ENCODE data around the gene EIF2B2. TPM values are rescaled to one million over a fixed set of nuclear protein-coding genes. Genes with fewer than 3 reads are reported as not detected.
A peak's percentile ranks its signal among the peaks of the same experiment; 100 is the strongest.

The EIF2B2 gene
- total and polyA plus RNA-seq, 2 of the 13 experiments (the other 11 are each of a cell fraction or from before 2014, with no cell fraction given): 54.4 to 78.6 TPM

- TF ChIP-seq CHD2 (IDR thresholded peaks at IDR 0.05; ENCODE audit: low read depth, low read length): no peak
- TF ChIP-seq RAD21 (CRISPR knock-in tag; IDR thresholded peaks at IDR 0.05): no peak
- peak; percentile 54; the same call in 1 of the 2 replicates for TF ChIP-seq ZBTB20 (CRISPR knock-in tag; IDR thresholded peaks at IDR 0.05; ENCODE audit: borderline replicate concordance, low read depth)
- no peak for TF ChIP-seq ZNF724P (CRISPR knock-in tag; IDR thresholded peaks at IDR 0.05; ENCODE audit: borderline replicate concordance)
- TF ChIP-seq NFIC (IDR thresholded peaks at IDR 0.05; ENCODE audit: low read length): no peak
- TF ChIP-seq, protein P1, sequence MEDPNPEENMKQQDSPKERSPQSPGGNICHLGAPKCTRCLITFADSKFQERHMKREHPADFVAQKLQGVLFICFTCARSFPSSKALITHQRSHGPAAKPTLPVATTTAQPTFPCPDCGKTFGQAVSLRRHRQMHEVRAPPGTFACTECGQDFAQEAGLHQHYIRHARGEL (CRISPR knock-in tag; IDR thresholded peaks at IDR 0.05): no peak
- no peak for TF ChIP-seq ZNF264 (CRISPR knock-in tag; IDR thresholded peaks at IDR 0.05)
- TF ChIP-seq NR2F6 (IDR thresholded peaks at IDR 0.05): no peak
- peak; percentile 10; the same call in 1 of the 2 replicates for TF ChIP-seq NR2F6 (CRISPR knock-in tag; IDR thresholded peaks at IDR 0.05)
- peak; percentile 39; the same call in 1 of the 2 replicates for TF ChIP-seq GMEB1 (CRISPR knock-in tag; IDR thresholded peaks at IDR 0.05; ENCODE audit: borderline replicate concordance)
- TF ChIP-seq ZBTB3 (CRISPR knock-in tag; IDR thresholded peaks at IDR 0.05; ENCODE audit: borderline replicate concordance, low read depth): no peak
- TF ChIP-seq, protein P2, sequence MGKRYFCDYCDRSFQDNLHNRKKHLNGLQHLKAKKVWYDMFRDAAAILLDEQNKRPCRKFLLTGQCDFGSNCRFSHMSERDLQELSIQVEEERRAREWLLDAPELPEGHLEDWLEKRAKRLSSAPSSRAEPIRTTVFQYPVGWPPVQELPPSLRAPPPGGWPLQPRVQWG (CRISPR knock-in tag; IDR thresholded peaks at IDR 0.05; ENCODE audit: borderline replicate concordance, low read depth): no peak
- no peak for TF ChIP-seq DPF2 (CRISPR knock-in tag; IDR thresholded peaks at IDR 0.05; ENCODE audit: borderline replicate concordance, low read depth)
- no peak for TF ChIP-seq RARA (CRISPR knock-in tag; IDR thresholded peaks at IDR 0.05)
- TF ChIP-seq PRPF4 (IDR thresholded peaks at IDR 0.05; ENCODE audit: low read depth, low read length, poor library complexity, severe bottlenecking): no peak
- no peak for TF ChIP-seq ZNF318 (CRISPR knock-in tag; IDR thresholded peaks at IDR 0.05)
These were observed at the start of gene EIF2B2 (continued) for GRCh38 chr14:75002392-75003249.

Data from HepG2 (cell line).